Stimulated activated CD8-positive, alpha-beta memory T cell treated with anti-CD3 and anti-CD28 coated beads, Interleukin-7, amount 100 ng/mL, for 48 hours (primary cell): ENCODE results near the gene NBAS.
"Not testable (repeated sequence)": the region's sequence is repeated elsewhere in the genome, so short reads cannot be mapped to it uniquely, and the experiment has no call there.

Experiments
- DNase-seq, 2 donors: peaks; one replicate each; pipeline ENCODE4 v3.0.0-alpha.2; 2020; ENCODE audit warnings: low read depth in 1 of 2; ENCODE audit errors: extremely low read depth in 1 of 2

NBAS gene

GRCh38 chr2:15325296-15325695 lies 235.8 kb downstream of the NBAS start:
- DNase-seq = no peak

- DNase-seq = no peak
These were observed 237.9 kb downstream of the NBAS start for GRCh38 chr2:15323227-15323626.

GRCh38 chr2:15321481-15321880 lies 239.7 kb downstream of the NBAS start:
- not testable (repeated sequence) for DNase-seq

- DNase-seq = peak in 1 of 2 donors; percentile 10
These were observed 244.7 kb downstream of the NBAS start for GRCh38 chr2:15316370-15316814.

GRCh38 chr2:15315411-15315810 lies 245.7 kb downstream of the NBAS start:
- no peak for DNase-seq

GRCh38 chr2:15313657-15314056 lies 247.5 kb downstream of the NBAS start:
- DNase-seq = no peak

- no peak for DNase-seq
These were observed 249.2 kb downstream of the NBAS start for GRCh38 chr2:15311926-15312325.

- DNase-seq = no peak
These were observed 249.8 kb downstream of the NBAS start for GRCh38 chr2:15311201-15311907.

- DNase-seq = no peak
These were observed 253.6 kb downstream of the NBAS start for GRCh38 chr2:15307526-15307925.

- DNase-seq = no peak
These were observed 254.4 kb downstream of the NBAS start for GRCh38 chr2:15306706-15307105.

- DNase-seq = no peak
These were observed 257.3 kb downstream of the NBAS start for GRCh38 chr2:15303874-15304273.

- no peak for DNase-seq
These were observed 259.0 kb downstream of the NBAS start for GRCh38 chr2:15302154-15302553.

GRCh38 chr2:15300624-15301573 lies 260.2 kb downstream of the NBAS start:
- DNase-seq = no peak

- DNase-seq = no peak
These were observed 261.1 kb downstream of the NBAS start for GRCh38 chr2:15299904-15300520.

GRCh38 chr2:15298770-15299169 lies 262.4 kb downstream of the NBAS start:
- DNase-seq = no peak

- DNase-seq = no peak
These were observed 267.7 kb downstream of the NBAS start for GRCh38 chr2:15293262-15293937.

GRCh38 chr2:15287447-15288184 lies 273.5 kb downstream of the NBAS start:
- DNase-seq = no peak

GRCh38 chr2:15284614-15285013 lies 276.5 kb downstream of the NBAS start:
- no peak for DNase-seq

- DNase-seq = no peak
These were observed 279.5 kb downstream of the NBAS start for GRCh38 chr2:15281681-15282080.

- no peak for DNase-seq
These were observed 281.8 kb downstream of the NBAS start for GRCh38 chr2:15279201-15279876.
